HEK293T (cell line): ENCODE data around the gene POLD3.

ENCODE experiments used
- CTCF ChIA-PET: fragments of 350-600 bp; formaldehyde crosslinking; extraction: SDS; loops from one replicate; lab custom pipeline; 2021; ENCODE audit warnings: antibody characterized with exemption, inconsistent platforms; lab: Yijun Ruan, JAX
- POLR2A ChIA-PET: fragments of 350-600 bp; formaldehyde crosslinking; extraction: SDS; loops from one replicate; lab custom pipeline; 2020; ENCODE audit warnings: antibody characterized with exemption, inconsistent platforms; lab: Yijun Ruan, JAX
- DNase-seq: peaks from one replicate; pipeline ENCODE4 v3.0.0; 2012; ENCODE audit warnings: mixed read lengths; ENCODE audit errors: extremely low spot score
- ARNT ChIP-seq: fragments of 450-650 bp; IDR thresholded peaks from 2 replicates; pipeline ENCODE4 v1.6.1; 2017; ENCODE audit warnings: mild to moderate bottlenecking
- BHLHE40 ChIP-seq: fragments of 450-650 bp; IDR thresholded peaks from 2 replicates; pipeline ENCODE4 v1.6.1; 2016; ENCODE audit warnings: mild to moderate bottlenecking, moderate library complexity, borderline replicate concordance
- CTBP1 ChIP-seq: fragments of 450-650 bp; IDR thresholded peaks from 2 replicates; pipeline ENCODE4 v1.6.1; 2016; ENCODE audit warnings: borderline replicate concordance
- ELF4 ChIP-seq: fragments of 450-650 bp; IDR thresholded peaks from 2 replicates; pipeline ENCODE4 v1.6.1; 2017; ENCODE audit warnings: antibody characterized with exemption
- FOXA1 ChIP-seq: fragments of 450-650 bp; IDR thresholded peaks from 2 replicates; pipeline ENCODE4 v1.6.1; 2016; ENCODE audit warnings: mild to moderate bottlenecking
- FOXK2 ChIP-seq: fragments of 450-650 bp; IDR thresholded peaks from 2 replicates; pipeline ENCODE4 v1.6.1; 2016; ENCODE audit warnings: mild to moderate bottlenecking
- FOXM1 ChIP-seq: fragments of 450-650 bp; IDR thresholded peaks from 2 replicates; pipeline ENCODE4 v1.6.1; 2017; ENCODE audit warnings: mild to moderate bottlenecking, borderline replicate concordance
- HDGF ChIP-seq: fragments of 450-650 bp; IDR thresholded peaks from 2 replicates; pipeline ENCODE4 v1.6.1; 2017; ENCODE audit warnings: antibody characterized with exemption, borderline replicate concordance
- L3MBTL2 ChIP-seq: fragments of 450-650 bp; conservative IDR thresholded peaks from 2 replicates; pipeline ENCODE4 v1.6.1; 2016; ENCODE audit warnings: mild to moderate bottlenecking
- LEF1 ChIP-seq: fragments of 450-650 bp; IDR thresholded peaks from 2 replicates; pipeline ENCODE4 v1.6.1; 2017; ENCODE audit warnings: mild to moderate bottlenecking, borderline replicate concordance
- NFRKB ChIP-seq: fragments of 450-650 bp; IDR thresholded peaks from 2 replicates; pipeline ENCODE4 v1.6.1; 2016; ENCODE audit warnings: mild to moderate bottlenecking, moderate library complexity
- PKNOX1 ChIP-seq: fragments of 450-650 bp; IDR thresholded peaks from 2 replicates; pipeline ENCODE4 v1.6.1; 2016
- SP1 ChIP-seq: fragments of 450-650 bp; IDR thresholded peaks from 2 replicates; pipeline ENCODE4 v1.6.1; 2017
- SUZ12 ChIP-seq: fragments of 450-650 bp; IDR thresholded peaks from 2 replicates; pipeline ENCODE4 v1.6.1; 2016; ENCODE audit warnings: mild to moderate bottlenecking
- TARDBP ChIP-seq: fragments of 450-650 bp; IDR thresholded peaks from 2 replicates; pipeline ENCODE4 v1.6.1; 2016
- ZNF384 ChIP-seq: fragments of 450-650 bp; IDR thresholded peaks from 2 replicates; pipeline ENCODE4 v1.6.1; 2016

Gene POLD3

GRCh38 chr11:74680703-74681531 is 88.5 kb downstream of the POLD3 start:
- no peak for DNase-seq
- TF ChIP-seq PKNOX1 (no peak), HDGF (no peak), TARDBP (no peak), LEF1 (no peak), CTBP1 (no peak)
- CTCF ChIA-PET: no interaction called here
- POLR2A ChIA-PET: no interaction called here

GRCh38 chr11:74681686-74682651 is 89.6 kb downstream of the POLD3 start:
- TF ChIP-seq SP1 (no peak), BHLHE40 (no peak), FOXA1 (no peak), PKNOX1 (no peak), HDGF (no peak), TARDBP (no peak), FOXM1 (no peak), LEF1 (no peak), NFRKB (no peak), ELF4 (no peak), SUZ12 (no peak), L3MBTL2 (no peak), CTBP1 (no peak), FOXK2 (no peak), ZNF384 (no peak)
- DNase-seq: no peak
- POLR2A ChIA-PET: no interaction called here
- CTCF ChIA-PET: no interaction called here

GRCh38 chr11:74682731-74683278 is 90.4 kb downstream of the POLD3 start:
- no peak for DNase-seq
- CTCF ChIA-PET: no interaction called here
- POLR2A ChIA-PET: no interaction called here
- TF ChIP-seq HDGF (no peak), LEF1 (no peak), BHLHE40 (no peak), ELF4 (no peak), L3MBTL2 (no peak), FOXM1 (no peak), CTBP1 (no peak), FOXK2 (no peak), SUZ12 (no peak), PKNOX1 (no peak), ZNF384 (no peak), ARNT (no peak), TARDBP (no peak), FOXA1 (no peak), NFRKB (no peak), SP1 (no peak)

- no peak for DNase-seq
- ChIA-PET POLR2A (no interaction called here), CTCF (no interaction called here)
- TF ChIP-seq ARNT (no peak), L3MBTL2 (no peak), NFRKB (no peak), ELF4 (no peak), ZNF384 (no peak), TARDBP (no peak), HDGF (no peak), BHLHE40 (no peak), LEF1 (no peak), SUZ12 (no peak), FOXK2 (no peak), SP1 (no peak), CTBP1 (no peak), FOXA1 (no peak), FOXM1 (no peak), PKNOX1 (no peak)
Measured at GRCh38 chr11:74683279-74683871, 91.0 kb downstream of the POLD3 start.
